NOMO-1 treated with DMSO at 0.1 percent for 48 hours (cell line): ENCODE results near the gene RAP1GAP2.

ENCODE experiments used
- DNase-seq: peaks from one replicate; lab custom pipeline; 2025; ENCODE audit not compliant: unreplicated experiment; lab: John Stamatoyannopoulos, UW

Gene RAP1GAP2

GRCh38 chr17:2939714-2940351 is 143.6 kb downstream of the RAP1GAP2 start:
- DNase-seq, result peak; percentile 31

- no peak for DNase-seq
Observed at GRCh38 chr17:2940352-2940751, 144.1 kb downstream of the RAP1GAP2 start.

- peak; percentile 83 for DNase-seq
Observed at GRCh38 chr17:2943981-2944380, 147.7 kb downstream of the RAP1GAP2 start.

- DNase-seq, result no peak
Observed at GRCh38 chr17:2945299-2945698, 149.1 kb downstream of the RAP1GAP2 start.

- DNase-seq, result no peak
Observed at GRCh38 chr17:2946144-2946543, 149.9 kb downstream of the RAP1GAP2 start.

GRCh38 chr17:2947588-2947950 is 151.3 kb downstream of the RAP1GAP2 start:
- DNase-seq, result no peak

GRCh38 chr17:2947996-2948550 is 151.8 kb downstream of the RAP1GAP2 start:
- DNase-seq, result no peak

GRCh38 chr17:2948721-2949468 is 152.7 kb downstream of the RAP1GAP2 start:
- no peak for DNase-seq

GRCh38 chr17:2949469-2950044 is 153.3 kb downstream of the RAP1GAP2 start:
- DNase-seq, result no peak

- DNase-seq, result no peak
Observed at GRCh38 chr17:2950846-2951245, 154.6 kb downstream of the RAP1GAP2 start.

GRCh38 chr17:2952174-2952845 is 156.1 kb downstream of the RAP1GAP2 start:
- DNase-seq, result no peak

- peak; percentile 46 for DNase-seq
Observed at GRCh38 chr17:2954898-2955445, 158.7 kb downstream of the RAP1GAP2 start.

- no peak for DNase-seq
Observed at GRCh38 chr17:2955931-2956582, 159.8 kb downstream of the RAP1GAP2 start.

GRCh38 chr17:2957631-2958286 is 161.5 kb downstream of the RAP1GAP2 start:
- DNase-seq, result no peak

GRCh38 chr17:2958706-2959222 is 162.5 kb downstream of the RAP1GAP2 start:
- DNase-seq, result no peak

GRCh38 chr17:2959371-2960130 is 163.3 kb downstream of the RAP1GAP2 start:
- no peak for DNase-seq

- no peak for DNase-seq
Observed at GRCh38 chr17:2961446-2961845, 165.2 kb downstream of the RAP1GAP2 start.

GRCh38 chr17:2962236-2962635 is 166.0 kb downstream of the RAP1GAP2 start:
- DNase-seq, result no peak

GRCh38 chr17:2962729-2963128 is 166.5 kb downstream of the RAP1GAP2 start:
- DNase-seq, result no peak
